Fibroblast of pulmonary artery (primary cell): ENCODE measurements around the gene CCL7.
A peak's percentile ranks its signal among the peaks of the same experiment; 100 is the strongest.

Source experiments
- DNase-seq: peaks from one replicate; pipeline ENCODE4 v3.0.0-alpha.2; 2010; ENCODE audit warnings: low read depth
- H3K4me3 ChIP-seq: replicated peaks from 2 replicates; pipeline ENCODE4 v1.5.1; 2011; ENCODE audit warnings: low read depth, mild to moderate bottlenecking, control low read depth, low read length, moderate library complexity
- TF ChIP-seq, protein P1 (sequence below): IDR thresholded peaks from 2 replicates; pipeline ENCODE4 v1.5.1; 2011; ENCODE audit warnings: mild to moderate bottlenecking, control low read depth, low read length, inconsistent platforms; ENCODE audit errors: missing control alignments

CCL7 gene

GRCh38 chr17:34257299-34257985 lies 12.6 kb upstream of the CCL7 start:
- TF ChIP-seq, protein P1, sequence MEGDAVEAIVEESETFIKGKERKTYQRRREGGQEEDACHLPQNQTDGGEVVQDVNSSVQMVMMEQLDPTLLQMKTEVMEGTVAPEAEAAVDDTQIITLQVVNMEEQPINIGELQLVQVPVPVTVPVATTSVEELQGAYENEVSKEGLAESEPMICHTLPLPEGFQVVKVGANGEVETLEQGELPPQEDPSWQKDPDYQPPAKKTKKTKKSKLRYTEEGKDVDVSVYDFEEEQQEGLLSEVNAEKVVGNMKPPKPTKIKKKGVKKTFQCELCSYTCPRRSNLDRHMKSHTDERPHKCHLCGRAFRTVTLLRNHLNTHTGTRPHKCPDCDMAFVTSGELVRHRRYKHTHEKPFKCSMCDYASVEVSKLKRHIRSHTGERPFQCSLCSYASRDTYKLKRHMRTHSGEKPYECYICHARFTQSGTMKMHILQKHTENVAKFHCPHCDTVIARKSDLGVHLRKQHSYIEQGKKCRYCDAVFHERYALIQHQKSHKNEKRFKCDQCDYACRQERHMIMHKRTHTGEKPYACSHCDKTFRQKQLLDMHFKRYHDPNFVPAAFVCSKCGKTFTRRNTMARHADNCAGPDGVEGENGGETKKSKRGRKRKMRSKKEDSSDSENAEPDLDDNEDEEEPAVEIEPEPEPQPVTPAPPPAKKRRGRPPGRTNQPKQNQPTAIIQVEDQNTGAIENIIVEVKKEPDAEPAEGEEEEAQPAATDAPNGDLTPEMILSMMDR: no peak
- H3K4me3 ChIP-seq: peak overlapping the region; percentile 76
- peak; percentile 73 for DNase-seq

DNA sequence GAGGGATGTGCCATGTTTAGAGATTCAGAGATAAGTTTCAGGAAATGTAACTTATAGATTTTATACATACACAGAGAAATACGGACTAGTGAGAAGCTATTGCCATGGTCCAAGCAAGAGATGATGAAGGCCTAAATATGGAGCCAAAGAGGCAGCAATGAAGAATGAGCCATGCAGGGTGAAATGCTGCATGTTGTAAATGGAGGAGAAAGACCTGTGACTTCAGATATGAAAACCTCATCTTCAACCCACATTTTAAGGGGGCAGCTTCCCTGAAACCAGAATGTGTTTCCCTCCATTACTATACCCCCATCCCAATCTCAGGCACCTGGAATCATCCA lies 12.1 kb upstream of the CCL7 start:
- TF ChIP-seq, protein P1: no peak
- DNase-seq: no peak
- H3K4me3 ChIP-seq: no peak overlapping the region

GRCh38 chr17:34259146-34259545 lies 10.9 kb upstream of the CCL7 start:
- DNase-seq: peak; percentile 87
- no peak overlapping the region for H3K4me3 ChIP-seq
- TF ChIP-seq, protein P1: no peak

DNA sequence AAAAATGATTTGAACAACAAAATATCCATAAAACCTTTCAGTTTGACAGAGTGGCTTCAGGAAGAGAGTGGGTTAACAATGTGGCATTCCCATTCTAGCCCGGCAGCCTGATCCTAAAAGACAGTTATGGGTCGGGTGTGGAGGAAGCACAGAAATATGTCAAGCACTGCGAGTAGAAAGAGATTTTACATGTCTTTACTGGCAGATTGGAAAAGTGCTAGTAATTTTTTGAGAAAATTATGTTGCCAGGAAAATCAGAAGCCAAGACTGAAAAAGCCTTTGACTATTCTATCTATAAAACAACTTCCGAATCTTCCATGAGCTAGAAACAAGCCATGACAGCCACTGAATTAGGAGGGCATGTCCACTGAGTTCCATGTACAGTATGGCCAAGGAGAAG lies 9.2 kb upstream of the CCL7 start:
- no peak for DNase-seq
- TF ChIP-seq, protein P1: no peak
- H3K4me3 ChIP-seq: no peak overlapping the region

- TF ChIP-seq, protein P1: no peak
- no peak overlapping the region for H3K4me3 ChIP-seq
- DNase-seq: no peak
Measured at GRCh38 chr17:34261568-34262337, 8.3 kb upstream of the CCL7 start.

DNA sequence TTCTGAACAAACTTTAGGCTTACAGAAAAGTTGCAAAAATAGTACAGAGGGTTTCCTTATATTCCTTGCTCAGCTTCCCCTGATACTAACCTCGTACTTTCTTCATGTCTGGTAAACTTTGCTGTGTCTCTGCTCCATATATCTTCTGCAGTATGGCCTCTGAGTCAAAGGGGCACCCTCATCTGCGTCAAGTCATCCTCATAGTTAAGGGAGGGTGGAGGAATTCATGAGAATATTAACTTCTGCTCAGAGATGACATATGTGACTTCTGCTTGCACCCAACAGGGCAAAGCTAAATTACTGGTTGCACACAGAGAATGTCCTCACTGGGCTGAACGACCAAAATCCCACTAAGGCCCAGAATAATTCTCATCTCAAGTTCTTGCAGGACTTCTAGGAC lies 4.3 kb upstream of the CCL7 start:
- no peak for DNase-seq
- TF ChIP-seq, protein P1: no peak
- H3K4me3 ChIP-seq: no peak overlapping the region

DNA sequence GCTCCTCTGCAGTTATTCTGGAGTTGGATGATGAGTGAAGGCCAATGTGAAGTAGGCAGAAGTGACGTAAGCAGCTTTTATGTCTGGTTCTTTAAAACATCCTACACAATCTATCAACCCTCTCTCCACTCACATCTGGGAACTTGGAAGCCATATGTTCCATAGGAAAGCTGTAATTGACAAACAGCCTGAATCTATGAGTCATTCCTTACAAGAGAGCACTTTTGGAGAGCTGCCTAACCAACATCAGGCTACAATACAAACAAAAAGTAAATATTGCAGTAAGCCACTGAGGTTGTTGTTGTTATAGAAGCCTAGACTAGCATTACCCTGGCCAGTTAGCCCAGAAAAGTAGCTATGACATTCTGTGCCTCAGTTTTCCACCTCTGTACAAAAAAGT lies 5.9 kb downstream of the CCL7 start:
- peak; percentile 97 for DNase-seq
- TF ChIP-seq, protein P1: no peak
- no peak overlapping the region for H3K4me3 ChIP-seq
